ENCODE data around the gene OR4X1.

DNA sequence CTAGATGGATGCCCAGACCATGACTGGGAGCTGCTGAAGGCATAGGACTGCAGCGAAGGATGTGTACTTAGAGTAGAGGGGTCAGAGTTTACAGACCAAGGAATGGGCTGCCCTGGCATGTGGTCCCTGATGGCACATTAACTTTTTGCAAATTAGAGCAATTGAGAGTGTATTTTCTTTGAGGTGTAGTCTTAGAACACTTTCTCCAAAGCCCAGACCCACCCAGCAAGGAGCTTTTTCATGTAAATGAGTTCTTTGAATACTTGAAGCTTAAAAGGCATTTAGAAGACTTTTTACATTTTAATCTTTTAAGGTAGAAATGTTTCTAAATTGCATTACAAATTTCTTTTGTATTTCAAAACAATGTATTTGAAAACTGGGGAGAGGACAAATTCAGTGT lies 8.9 kb downstream of the OR4X1 start:
- no peak for TF ChIP-seq CTCF (IDR thresholded peaks at IDR 0.05 in 2 of 3, conservative IDR thresholded peaks at IDR 0.05 in 1 of 3; ENCODE audit: control insufficient read depth in 2 of 3, extremely low read depth in 1 of 3, insufficient read depth in 1 of 3, low read depth in 3 of 3, low read length in 3 of 3)
- TF ChIP-seq NR2C2 (IDR thresholded peaks at IDR 0.05; ENCODE audit: borderline replicate concordance, control insufficient read depth, insufficient read length, low read depth): no peak
- TF ChIP-seq JUNB (IDR thresholded peaks at IDR 0.05): no peak

All from GM12878 (cell line).